Naive thymus-derived CD8-positive, alpha-beta T cell (primary cell): ENCODE data around the gene ECE1. TPM values are rescaled to one million over a fixed set of nuclear protein-coding genes. Genes with fewer than 3 reads are reported as not detected.

Experiments
- ATAC-seq, 2 donors: fragments of 150-1000 bp; cut with Tn5 transposase in 1 of 2; sonication (Bioruptor Pico), chemical (Tn5 transposase) in 1 of 2; 1 replicate in 1 of 2; 2 replicates in 1 of 2; pipeline ENCODE4 v1.10.0; 2021; ENCODE audit warnings: mild to moderate bottlenecking in 2 of 2, moderate library complexity in 2 of 2
- POLR2A ChIA-PET: fragments of 350-600 bp; sonication (Branson Sonifier 250); formaldehyde crosslinking; loops from one replicate; lab custom pipeline; 2021; ENCODE audit warnings: antibody characterized with exemption; lab: Charles Lee
- DNase-seq, 10 donors: peaks; one replicate each; pipeline versions ENCODE4 v3.0.0 to v3.0.0-alpha.2; 2020 to 2022
- H3K27ac Mint-ChIP-seq, 10 donors: one replicate each; pipeline ENCODE4 v1.8.0; 2020 to 2022; ENCODE audit warnings: mild to moderate bottlenecking in 10 of 10, mixed read lengths in 10 of 10, moderate library complexity in 4 of 10, inconsistent platforms in 1 of 10
- H3K27me3 Mint-ChIP-seq, 5 donors: one replicate each; pipeline ENCODE4 v1.8.0; 2021 to 2022; ENCODE audit warnings: mixed read lengths in 5 of 5
- H3K36me3 Mint-ChIP-seq, 3 donors: one replicate each; pipeline ENCODE4 v1.8.0; 2020 to 2022; ENCODE audit warnings: mixed read lengths in 3 of 3, mild to moderate bottlenecking in 2 of 3, inconsistent platforms in 1 of 3
- H3K4me1 Mint-ChIP-seq, 4 donors: one replicate each; pipeline ENCODE4 v1.8.0; 2021 to 2022; ENCODE audit warnings: mixed read lengths in 4 of 4
- H3K4me3 Mint-ChIP-seq, 10 donors: one replicate each; pipeline ENCODE4 v1.8.0; 2020 to 2022; ENCODE audit warnings: mild to moderate bottlenecking in 10 of 10, mixed read lengths in 10 of 10, moderate library complexity in 6 of 10, inconsistent platforms in 1 of 10
- H3K9me3 Mint-ChIP-seq, 9 donors: one replicate each; pipeline ENCODE4 v1.8.0; 2020 to 2022; ENCODE audit warnings: mixed read lengths in 9 of 9, mild to moderate bottlenecking in 3 of 9, inconsistent platforms in 1 of 9, moderate library complexity in 1 of 9
- polyA plus RNA-seq, 3 donors: library from polyadenylated mRNA; unstranded; fragments of 300-500 nt; fragmentation: Illumina TruSeq; gene quantifications; one replicate each; pipeline ENCODE4 v1.2.3, GENCODE V29; 2021
- total RNA-seq, 8 experiments: library from RNA in 2 of 8; stranded (reverse) in 2 of 8; gene quantifications; one replicate each; pipeline ENCODE4 v1.2.3 and lab custom pipeline; 2021 to 2026

The ECE1 gene
- total and polyA plus RNA-seq, 5 experiments from 2014 or later: 9.1 to 53.6 (median 37.3) TPM

- Mint-ChIP-seq H3K4me3 (peak overlapping the region; percentile 69 to 89 (median 82)), H3K27ac (peak overlapping the region; percentile 85 to 97 (median 96)), H3K9me3 (no peaks in the 10 kb centered on the region), H3K36me3 (peaks cover 0 to 9% (median 3%) of the 10 kb centered on the region in 3 donors), H3K27me3 (no peaks in the 10 kb centered on the region), H3K4me1 (peaks cover 47 to 92% (median 85%) of the 10 kb centered on the region in 4 donors)
- ATAC-seq: peak; percentile 74 to 80
- POLR2A ChIA-PET: interaction anchor here (0.6 to 9.7 kb wide), 16 partner anchors 8 to 701 kb away, joined by 3 to 218 read pairs (median 6); partner anchors contain the start of genes ECE1 and HP1BP3
- DNase-seq: peak in 7 of 10 donors; percentile 28 to 72 (median 41)
These were observed 34.3 kb upstream of the ECE1 start for GRCh38 chr1:21324368-21325141.

DNA sequence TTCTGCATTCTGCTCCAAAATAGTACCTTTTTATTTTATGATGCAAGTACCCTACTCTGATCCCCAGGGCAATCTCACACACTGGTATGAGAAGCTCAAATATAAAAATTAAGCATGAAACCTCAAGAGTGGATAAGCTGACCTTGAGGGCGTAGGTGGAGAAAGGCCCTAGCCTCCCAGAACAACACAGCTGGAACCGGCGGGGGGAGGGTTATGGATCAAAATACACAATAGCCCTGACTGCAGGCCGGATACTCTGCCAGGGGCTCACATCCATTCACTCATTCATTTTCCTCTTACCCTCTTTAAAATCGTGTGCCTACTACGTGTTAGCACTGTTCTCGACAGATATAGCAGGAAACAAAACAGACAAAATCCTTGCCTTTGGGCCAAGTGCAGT is 32.8 kb upstream of the ECE1 start:
- H3K27ac Mint-ChIP-seq: peak overlapping the region in 8 of 10 donors; percentile 15 to 96 (median 56)
- DNase-seq (no peak), ATAC-seq (no peak)
- no peaks in the 10 kb centered on the region for H3K27me3 Mint-ChIP-seq
- peaks cover 0 to 6% (median 3%) of the 10 kb centered on the region in 3 donors for H3K36me3 Mint-ChIP-seq
- peaks cover 40 to 83% (median 73%) of the 10 kb centered on the region in 4 donors for H3K4me1 Mint-ChIP-seq
- POLR2A ChIA-PET: interaction anchor here (0.6 to 9.7 kb wide), 10 partner anchors 10 to 61 kb away, joined by 3 to 218 read pairs (median 6); partner anchors contain the start of gene ECE1
- H3K9me3 Mint-ChIP-seq: no peaks in the 10 kb centered on the region
- peak overlapping the region in 7 of 10 donors; percentile 12 to 85 (median 51) for H3K4me3 Mint-ChIP-seq

DNA sequence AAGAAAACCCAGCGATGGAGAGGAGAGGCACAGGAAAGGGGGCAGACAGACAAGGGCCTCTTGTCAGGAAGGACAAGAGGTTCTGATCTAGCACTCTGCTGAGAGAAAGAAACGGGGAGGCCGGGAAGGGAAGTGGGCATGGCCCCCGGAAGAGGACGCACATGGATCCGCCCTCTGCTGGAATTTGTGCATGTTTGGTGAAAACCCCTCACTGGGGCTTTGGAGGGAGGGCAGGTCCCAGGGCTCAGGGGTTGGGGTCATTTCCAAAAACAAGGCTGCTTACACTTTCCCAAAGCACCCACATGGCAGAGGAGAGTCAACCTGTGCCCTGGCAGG is 32.4 kb upstream of the ECE1 start:
- Mint-ChIP-seq H3K4me3 (peak overlapping the region in 8 of 10 donors; percentile 28 to 85 (median 54)), H3K27ac (peak overlapping the region in 9 of 10 donors; percentile 25 to 96 (median 78))

DNA sequence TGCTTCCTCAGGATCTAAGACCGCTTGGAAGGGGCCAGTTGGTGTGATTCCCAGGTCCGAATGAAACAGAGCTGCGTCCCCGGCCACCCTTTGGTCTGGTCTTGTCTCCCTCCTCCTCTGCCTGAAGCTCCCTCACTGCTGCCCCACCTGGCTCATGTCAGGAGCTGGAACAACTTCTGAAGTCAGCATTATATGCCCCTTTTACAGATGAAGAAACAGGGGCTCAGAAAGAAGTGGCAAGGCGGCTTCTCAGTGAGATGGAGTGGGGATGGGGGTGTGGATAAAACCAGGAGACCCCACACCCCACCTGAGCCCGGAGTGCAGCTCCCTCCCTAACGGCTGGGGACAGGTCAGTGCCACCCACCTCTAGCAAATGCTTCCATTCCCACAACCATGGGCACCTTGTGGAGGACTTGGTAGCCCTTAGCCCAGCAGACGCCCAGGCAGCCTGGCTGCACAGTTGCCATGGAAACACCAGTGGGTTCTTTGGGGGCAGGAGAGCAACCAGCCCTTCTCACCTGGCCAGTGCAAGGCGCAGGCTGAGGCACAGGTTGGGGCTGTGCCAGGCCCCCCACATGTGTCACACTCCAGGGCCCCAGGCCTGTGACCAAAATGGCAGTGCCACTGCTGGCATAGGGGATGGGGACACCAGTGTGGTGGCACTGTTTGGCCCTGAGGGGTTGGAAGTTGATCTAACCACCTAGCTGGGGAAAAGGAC is 31.9 kb upstream of the ECE1 start:
- POLR2A ChIA-PET: interaction anchor here (0.6 to 9.7 kb wide), 6 partner anchors 10 to 60 kb away, joined by 3 to 218 read pairs (median 7); partner anchors contain the start of gene ECE1
- DNase-seq (no peak), ATAC-seq (no peak)
- Mint-ChIP-seq H3K4me3 (peak overlapping the region in 8 of 10 donors; percentile 28 to 85 (median 54)), H3K4me1 (peaks cover 38 to 73% (median 69%) of the 10 kb centered on the region in 4 donors), H3K9me3 (no peaks in the 10 kb centered on the region), H3K27me3 (no peaks in the 10 kb centered on the region), H3K36me3 (peaks cover 0 to 9% (median 5%) of the 10 kb centered on the region in 3 donors), H3K27ac (peak overlapping the region; percentile 25 to 96 (median 72))

More for the DNA sequence above, 32.4 kb upstream of the ECE1 start:
- Mint-ChIP-seq H3K36me3 (peaks cover 0 to 9% (median 3%) of the 10 kb centered on the region in 3 donors), H3K4me1 (peaks cover 42 to 79% (median 73%) of the 10 kb centered on the region in 4 donors), H3K27me3 (no peaks in the 10 kb centered on the region), H3K9me3 (no peaks in the 10 kb centered on the region)
- no peak for ATAC-seq
- POLR2A ChIA-PET: interaction anchor here (0.6 to 9.7 kb wide), 6 partner anchors 11 to 61 kb away, joined by 3 to 218 read pairs (median 7); partner anchors contain the start of gene ECE1
- DNase-seq: no peak

DNA sequence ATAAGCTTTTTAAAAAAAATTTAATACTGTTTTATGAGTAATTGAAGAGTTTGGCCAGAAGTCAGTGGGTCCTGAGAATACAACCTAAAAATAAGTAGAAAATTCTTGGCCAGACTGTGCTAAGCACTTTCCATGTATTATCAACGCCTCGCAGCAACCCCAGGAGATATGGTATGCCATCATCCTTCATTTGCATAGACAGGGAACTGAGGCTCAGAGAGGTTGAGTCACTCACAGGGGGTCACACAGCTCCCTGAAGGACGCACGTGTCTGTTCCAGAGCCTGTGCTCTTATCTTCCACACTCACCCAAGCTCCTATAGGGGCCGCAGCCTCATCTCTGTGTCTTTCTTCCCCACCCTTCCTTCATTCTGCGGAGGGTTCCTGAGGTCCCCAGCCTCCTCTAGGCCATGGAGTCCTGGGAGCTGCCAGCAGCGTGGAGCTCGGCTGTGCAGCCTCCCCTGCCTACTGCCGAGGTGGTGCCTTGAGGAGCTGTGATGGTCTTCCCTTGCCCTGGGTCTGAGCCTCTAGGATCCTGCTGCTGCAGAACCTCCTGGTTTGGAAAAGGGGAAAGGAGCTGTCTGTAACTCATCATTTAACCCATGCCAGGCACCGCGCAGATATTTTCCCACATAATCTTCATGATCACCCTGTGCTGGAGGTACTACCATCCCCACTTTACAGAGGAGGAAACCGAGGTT is 30.3 kb upstream of the ECE1 start:
- Mint-ChIP-seq H3K27ac (peak overlapping the region in 4 of 10 donors; percentile 31 to 82 (median 56)), H3K4me3 (no peak overlapping the region), H3K4me1 (peaks cover 33 to 64% (median 59%) of the 10 kb centered on the region in 4 donors), H3K27me3 (no peaks in the 10 kb centered on the region), H3K9me3 (no peaks in the 10 kb centered on the region), H3K36me3 (peaks cover 0 to 12% (median 6%) of the 10 kb centered on the region in 3 donors)
- DNase-seq: no peak
- POLR2A ChIA-PET: interaction anchor here (0.6 to 9.7 kb wide), 3 partner anchors 8 to 25 kb away, joined by 3 to 218 read pairs (median 4); partner anchors contain the start of gene ECE1
- ATAC-seq: no peak

DNA sequence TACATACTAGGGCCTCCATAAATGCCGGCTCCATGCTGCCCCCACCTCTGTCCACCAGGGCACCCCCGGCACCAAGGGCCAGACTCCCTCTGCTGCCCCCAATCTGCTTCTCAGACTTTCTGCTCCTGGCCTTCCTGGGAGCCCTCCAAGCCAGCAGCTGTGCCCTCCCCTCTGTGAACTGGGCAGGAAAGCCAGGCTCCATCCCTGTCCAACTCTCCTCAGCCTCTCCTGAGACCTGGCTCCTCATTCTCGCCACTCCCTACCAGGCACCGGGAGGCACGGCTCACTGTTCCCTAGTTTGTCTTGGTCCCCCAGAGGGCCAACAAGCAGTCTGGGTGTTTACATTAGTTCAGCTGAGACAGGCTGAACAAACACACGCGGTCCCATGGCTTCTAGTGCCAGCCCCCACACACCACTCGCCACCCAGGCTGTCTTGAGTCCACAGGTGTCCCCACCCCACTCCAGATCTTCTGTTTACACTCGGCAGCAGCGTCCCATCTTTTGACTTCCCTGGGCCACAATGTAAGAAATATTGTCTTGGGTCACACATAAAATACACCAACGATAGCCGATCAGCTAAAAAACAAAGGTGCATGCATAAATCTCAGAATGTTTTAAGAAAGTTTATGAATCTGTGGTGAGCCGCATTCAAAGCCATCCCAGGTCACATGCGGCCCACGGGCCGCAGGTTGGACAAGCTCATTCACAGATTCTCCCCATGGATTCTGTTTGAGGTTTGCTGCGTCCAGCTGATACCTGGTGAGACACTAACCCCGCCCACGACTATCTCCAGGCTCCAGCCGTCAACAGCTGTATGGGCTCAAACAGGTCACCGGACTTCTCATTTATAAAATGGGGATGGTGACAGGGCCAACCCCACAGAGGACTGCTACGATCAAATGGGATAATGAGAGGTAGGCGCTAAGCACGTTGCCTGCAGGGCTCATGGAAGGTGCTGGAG is 29.5 kb upstream of the ECE1 start:
- DNase-seq: no peak
- Mint-ChIP-seq H3K36me3 (peaks cover 0 to 12% (median 6%) of the 10 kb centered on the region in 3 donors), H3K4me1 (peaks cover 26 to 58% (median 54%) of the 10 kb centered on the region in 4 donors), H3K27ac (peak overlapping the region in 4 of 10 donors; percentile 65 to 81 (median 72)), H3K9me3 (no peaks in the 10 kb centered on the region), H3K27me3 (no peaks in the 10 kb centered on the region), H3K4me3 (no peak overlapping the region)
- ATAC-seq: no peak
- POLR2A ChIA-PET: interaction anchor here (0.6 to 9.7 kb wide), 2 partner anchors 9 to 24 kb away, joined by 3 to 218 read pairs; partner anchors contain the start of gene ECE1

DNA sequence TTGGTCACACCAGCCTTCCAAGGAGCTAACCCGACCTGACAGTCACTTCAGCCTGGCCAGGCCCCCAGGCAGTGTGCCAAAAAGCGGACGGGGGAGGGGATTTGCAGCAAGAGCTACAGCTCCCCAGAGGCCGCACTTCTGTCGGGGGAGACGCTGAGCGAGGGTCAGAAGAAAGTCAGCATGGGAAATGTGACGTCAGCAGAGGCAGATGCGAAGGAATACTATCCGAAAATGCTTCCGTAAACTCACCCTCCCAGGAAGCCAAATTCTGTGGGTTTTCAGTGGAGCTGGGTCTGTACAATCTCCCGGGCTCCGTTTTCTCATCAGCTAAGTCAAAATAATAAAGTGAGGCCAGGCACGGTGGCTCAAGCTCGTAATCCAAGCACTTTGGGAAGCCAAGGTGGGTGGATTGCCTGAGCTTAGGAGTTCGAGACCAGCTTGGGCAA is 28.5 kb upstream of the ECE1 start:
- Mint-ChIP-seq H3K9me3 (no peaks in the 10 kb centered on the region), H3K36me3 (peaks cover 0 to 12% (median 6%) of the 10 kb centered on the region in 3 donors), H3K27me3 (no peaks in the 10 kb centered on the region), H3K4me3 (no peak overlapping the region), H3K27ac (peak overlapping the region in 2 of 10 donors; percentile 24 to 44), H3K4me1 (peaks cover 24 to 52% (median 49%) of the 10 kb centered on the region in 4 donors)
- DNase-seq: no peak
- no peak for ATAC-seq
- POLR2A ChIA-PET: interaction anchor here (9.7 kb wide), 1 partner anchor 23 kb away, joined by 218 read pairs; the partner anchor contains the start of gene ECE1

DNA sequence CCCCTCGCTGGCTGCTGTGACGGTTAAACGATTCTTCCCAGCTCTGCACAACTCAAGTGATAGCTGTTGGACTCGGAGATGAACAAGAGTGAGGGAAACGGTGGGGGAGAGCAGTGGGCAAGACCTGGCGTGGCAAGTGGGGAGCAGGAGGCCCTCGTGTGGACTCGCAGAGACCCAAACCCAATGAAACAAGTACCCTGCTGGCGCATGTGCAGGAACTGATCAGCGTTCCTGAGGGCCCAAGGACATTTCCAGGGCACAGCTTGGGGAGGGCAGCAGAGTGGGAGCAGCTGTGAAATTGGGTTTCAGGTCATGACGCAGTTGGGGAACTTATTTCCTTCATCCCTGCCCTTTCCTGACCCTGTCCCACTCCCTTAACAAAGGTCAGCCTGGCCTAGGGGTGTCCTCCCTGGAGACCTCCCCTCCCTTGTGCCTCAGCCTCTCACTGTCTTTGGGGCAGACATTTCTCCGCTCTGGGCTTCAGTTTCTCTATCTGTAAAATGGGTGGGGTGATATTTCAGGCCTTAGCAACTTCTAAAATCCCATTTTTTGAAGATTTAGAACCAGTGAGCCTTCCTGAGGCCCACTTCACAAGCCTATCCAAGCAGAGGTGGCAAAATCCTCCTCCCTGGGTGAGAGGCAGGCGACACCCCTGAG is 27.9 kb upstream of the ECE1 start:
- DNase-seq (no peak), ATAC-seq (no peak)
- Mint-ChIP-seq H3K4me3 (no peak overlapping the region), H3K9me3 (no peaks in the 10 kb centered on the region), H3K27me3 (no peaks in the 10 kb centered on the region), H3K27ac (peak overlapping the region in 2 of 10 donors; percentile 44 to 87), H3K4me1 (peaks cover 24 to 52% (median 47%) of the 10 kb centered on the region in 4 donors), H3K36me3 (peaks cover 0 to 12% (median 6%) of the 10 kb centered on the region in 3 donors)
- POLR2A ChIA-PET: interaction anchor here (2.8 to 9.7 kb wide), 2 partner anchors 23 to 24 kb away, joined by 8 to 218 read pairs; partner anchors contain the start of gene ECE1

DNA sequence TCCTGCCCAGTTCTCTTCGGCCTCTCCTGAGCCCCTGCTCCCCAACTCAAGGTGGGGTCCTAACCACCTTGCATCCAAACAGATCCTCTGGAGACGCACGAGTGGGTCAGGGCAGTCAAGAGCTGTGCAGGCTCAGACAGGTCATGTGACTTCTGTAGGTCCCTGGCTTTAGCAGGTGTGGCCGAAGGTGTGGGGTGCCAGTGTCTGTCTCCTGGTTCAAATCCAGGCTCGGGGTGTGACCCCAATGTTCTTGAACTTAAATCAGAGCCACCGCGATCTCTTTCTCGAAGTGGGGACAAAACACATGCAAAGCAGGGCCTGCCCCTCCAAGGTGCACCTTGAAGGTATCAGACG is 27.4 kb upstream of the ECE1 start:
- H3K27me3 Mint-ChIP-seq: no peaks in the 10 kb centered on the region
- H3K36me3 Mint-ChIP-seq: peaks cover 0 to 12% (median 6%) of the 10 kb centered on the region in 3 donors
- POLR2A ChIA-PET: interaction anchor here (2.8 kb wide), 1 partner anchor 24 kb away, joined by 8 read pairs; no protein-coding TSS in a partner anchor
- H3K9me3 Mint-ChIP-seq: no peaks in the 10 kb centered on the region
- no peak for DNase-seq
- peaks cover 26 to 50% (median 46%) of the 10 kb centered on the region in 4 donors for H3K4me1 Mint-ChIP-seq
- H3K4me3 Mint-ChIP-seq: no peak overlapping the region
- no peak for ATAC-seq
- peak overlapping the region in 1 of 10 donors; percentile 87 for H3K27ac Mint-ChIP-seq

GRCh38 chr1:21317035-21317689 is 26.9 kb upstream of the ECE1 start:
- no peak for ATAC-seq
- Mint-ChIP-seq H3K36me3 (peaks cover 0 to 12% (median 6%) of the 10 kb centered on the region in 3 donors), H3K4me3 (no peak overlapping the region), H3K4me1 (peaks cover 22 to 45% (median 41%) of the 10 kb centered on the region in 4 donors), H3K27ac (peak overlapping the region in 4 of 10 donors; percentile 17 to 68 (median 29)), H3K9me3 (no peaks in the 10 kb centered on the region), H3K27me3 (no peaks in the 10 kb centered on the region)
- no peak for DNase-seq
- POLR2A ChIA-PET: interaction anchor here (2.8 kb wide), 1 partner anchor 23 kb away, joined by 8 read pairs; no protein-coding TSS in a partner anchor
